WTC11 (cell line): ENCODE results near the gene ACO2.

ENCODE experiments used
- ESRRA ChIP-seq: sonication (generic); formaldehyde crosslinking; IDR thresholded peaks from 2 replicates; pipeline ENCODE4 v1.8.1; 2022; ENCODE audit warnings: mild to moderate bottlenecking, missing genetic modification reagents, borderline replicate concordance
- SP1 ChIP-seq: sonication (generic); formaldehyde crosslinking; conservative IDR thresholded peaks from 2 replicates; pipeline ENCODE4 v1.8.1; 2022; ENCODE audit warnings: missing genetic modification reagents
- TF ChIP-seq, protein P1 (sequence below): sonication (generic); formaldehyde crosslinking; IDR thresholded peaks from 2 replicates; pipeline ENCODE4 v1.8.0; 2023; ENCODE audit warnings: mild to moderate bottlenecking, missing genetic modification reagents
- TF ChIP-seq, protein P2 (sequence below): fragments of 200-600 bp; IDR thresholded peaks from 2 replicates; pipeline ENCODE4 v1.8.0; 2022; ENCODE audit warnings: antibody characterized with exemption

DNA sequence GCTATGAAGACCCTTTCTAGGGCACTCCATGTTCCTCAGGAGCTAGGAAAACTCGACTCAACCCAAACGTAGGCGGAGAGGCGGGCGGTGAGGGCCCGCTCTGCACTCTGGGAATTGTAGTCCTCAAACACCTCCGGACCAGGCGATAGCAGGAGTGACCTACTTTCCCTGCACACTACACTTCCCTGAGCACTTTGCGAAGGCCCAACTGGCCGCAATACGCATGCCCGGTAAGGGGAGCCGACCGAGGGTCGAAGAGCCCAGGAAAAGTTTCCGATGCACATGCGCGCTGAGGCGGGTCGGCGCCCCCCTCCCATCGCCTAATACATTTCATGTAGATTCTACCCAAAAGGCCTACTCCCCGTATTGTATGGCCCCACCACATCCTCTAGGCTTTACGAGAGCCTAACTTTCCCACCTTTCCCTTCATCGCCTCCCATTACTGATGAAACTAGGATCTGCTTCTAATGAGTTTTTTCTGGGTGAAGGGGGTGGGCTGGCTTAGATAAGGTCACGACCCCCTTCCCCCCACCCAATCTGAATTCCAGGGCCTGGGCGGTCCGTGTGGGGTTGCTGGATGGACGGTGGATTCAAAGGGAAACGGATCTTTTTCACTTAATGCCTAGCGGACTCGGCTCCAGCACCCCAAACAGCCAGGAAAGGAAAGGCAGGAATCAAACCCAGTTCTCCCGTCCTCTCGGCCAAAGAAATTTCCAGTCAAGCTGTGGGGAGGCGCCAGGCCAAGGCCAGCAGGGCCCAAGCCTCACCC is 24.4 kb upstream of the ACO2 start:
- TF ChIP-seq SP1 (CRISPR knock-in tag) = no peak
- TF ChIP-seq, protein P1, sequence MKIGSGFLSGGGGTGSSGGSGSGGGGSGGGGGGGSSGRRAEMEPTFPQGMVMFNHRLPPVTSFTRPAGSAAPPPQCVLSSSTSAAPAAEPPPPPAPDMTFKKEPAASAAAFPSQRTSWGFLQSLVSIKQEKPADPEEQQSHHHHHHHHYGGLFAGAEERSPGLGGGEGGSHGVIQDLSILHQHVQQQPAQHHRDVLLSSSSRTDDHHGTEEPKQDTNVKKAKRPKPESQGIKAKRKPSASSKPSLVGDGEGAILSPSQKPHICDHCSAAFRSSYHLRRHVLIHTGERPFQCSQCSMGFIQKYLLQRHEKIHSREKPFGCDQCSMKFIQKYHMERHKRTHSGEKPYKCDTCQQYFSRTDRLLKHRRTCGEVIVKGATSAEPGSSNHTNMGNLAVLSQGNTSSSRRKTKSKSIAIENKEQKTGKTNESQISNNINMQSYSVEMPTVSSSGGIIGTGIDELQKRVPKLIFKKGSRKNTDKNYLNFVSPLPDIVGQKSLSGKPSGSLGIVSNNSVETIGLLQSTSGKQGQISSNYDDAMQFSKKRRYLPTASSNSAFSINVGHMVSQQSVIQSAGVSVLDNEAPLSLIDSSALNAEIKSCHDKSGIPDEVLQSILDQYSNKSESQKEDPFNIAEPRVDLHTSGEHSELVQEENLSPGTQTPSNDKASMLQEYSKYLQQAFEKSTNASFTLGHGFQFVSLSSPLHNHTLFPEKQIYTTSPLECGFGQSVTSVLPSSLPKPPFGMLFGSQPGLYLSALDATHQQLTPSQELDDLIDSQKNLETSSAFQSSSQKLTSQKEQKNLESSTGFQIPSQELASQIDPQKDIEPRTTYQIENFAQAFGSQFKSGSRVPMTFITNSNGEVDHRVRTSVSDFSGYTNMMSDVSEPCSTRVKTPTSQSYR (CRISPR knock-in tag) = no peak
- TF ChIP-seq, protein P2, sequence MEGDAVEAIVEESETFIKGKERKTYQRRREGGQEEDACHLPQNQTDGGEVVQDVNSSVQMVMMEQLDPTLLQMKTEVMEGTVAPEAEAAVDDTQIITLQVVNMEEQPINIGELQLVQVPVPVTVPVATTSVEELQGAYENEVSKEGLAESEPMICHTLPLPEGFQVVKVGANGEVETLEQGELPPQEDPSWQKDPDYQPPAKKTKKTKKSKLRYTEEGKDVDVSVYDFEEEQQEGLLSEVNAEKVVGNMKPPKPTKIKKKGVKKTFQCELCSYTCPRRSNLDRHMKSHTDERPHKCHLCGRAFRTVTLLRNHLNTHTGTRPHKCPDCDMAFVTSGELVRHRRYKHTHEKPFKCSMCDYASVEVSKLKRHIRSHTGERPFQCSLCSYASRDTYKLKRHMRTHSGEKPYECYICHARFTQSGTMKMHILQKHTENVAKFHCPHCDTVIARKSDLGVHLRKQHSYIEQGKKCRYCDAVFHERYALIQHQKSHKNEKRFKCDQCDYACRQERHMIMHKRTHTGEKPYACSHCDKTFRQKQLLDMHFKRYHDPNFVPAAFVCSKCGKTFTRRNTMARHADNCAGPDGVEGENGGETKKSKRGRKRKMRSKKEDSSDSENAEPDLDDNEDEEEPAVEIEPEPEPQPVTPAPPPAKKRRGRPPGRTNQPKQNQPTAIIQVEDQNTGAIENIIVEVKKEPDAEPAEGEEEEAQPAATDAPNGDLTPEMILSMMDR = no peak
- no peak for TF ChIP-seq ESRRA
